ENCODE measurements around the gene CLCNKB. TPM values are rescaled to one million over a fixed set of nuclear protein-coding genes. Genes with fewer than 3 reads are reported as not detected.

Gene CLCNKB
- total RNA-seq, 4 donors from 2014 or later, result 0.39 to 3.1 (median 0.44) TPM; not detected in 1

DNA sequence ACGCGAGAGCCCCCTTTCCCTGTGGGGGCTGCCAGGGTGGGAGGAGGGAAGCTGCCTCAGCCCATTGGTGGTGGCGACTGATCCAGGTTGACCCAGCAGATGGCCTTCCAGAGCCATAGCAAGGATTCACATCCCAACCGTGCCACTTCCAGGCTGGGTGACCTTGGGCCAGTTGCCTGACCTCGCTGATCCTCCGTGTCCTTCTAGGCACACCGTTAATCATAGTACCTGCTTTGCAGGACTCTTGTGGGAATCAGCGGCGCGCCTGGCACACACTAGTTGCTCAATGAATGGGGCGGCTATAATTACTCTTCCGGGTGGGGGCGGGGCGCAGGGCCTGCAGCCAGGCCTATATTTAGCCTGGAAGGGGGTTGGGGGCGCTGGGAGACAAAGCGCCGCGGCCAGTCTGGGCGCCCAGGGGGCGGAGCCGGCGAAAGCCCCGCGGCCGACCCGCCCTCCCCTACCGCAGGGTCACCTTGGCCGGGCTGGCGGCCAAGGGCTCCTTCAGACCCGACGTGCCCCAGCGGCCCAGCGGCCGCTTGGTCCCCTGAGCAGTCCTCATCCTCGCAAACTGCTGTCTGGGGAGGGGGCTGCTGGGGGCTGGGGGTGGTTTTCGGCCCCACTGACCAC is 30.9 kb upstream of the CLCNKB start:
- no peaks in the 10 kb centered on the region for H3K9me3 ChIP-seq
- no peaks in the 10 kb centered on the region for H3K27me3 ChIP-seq
- TF ChIP-seq, protein P1, sequence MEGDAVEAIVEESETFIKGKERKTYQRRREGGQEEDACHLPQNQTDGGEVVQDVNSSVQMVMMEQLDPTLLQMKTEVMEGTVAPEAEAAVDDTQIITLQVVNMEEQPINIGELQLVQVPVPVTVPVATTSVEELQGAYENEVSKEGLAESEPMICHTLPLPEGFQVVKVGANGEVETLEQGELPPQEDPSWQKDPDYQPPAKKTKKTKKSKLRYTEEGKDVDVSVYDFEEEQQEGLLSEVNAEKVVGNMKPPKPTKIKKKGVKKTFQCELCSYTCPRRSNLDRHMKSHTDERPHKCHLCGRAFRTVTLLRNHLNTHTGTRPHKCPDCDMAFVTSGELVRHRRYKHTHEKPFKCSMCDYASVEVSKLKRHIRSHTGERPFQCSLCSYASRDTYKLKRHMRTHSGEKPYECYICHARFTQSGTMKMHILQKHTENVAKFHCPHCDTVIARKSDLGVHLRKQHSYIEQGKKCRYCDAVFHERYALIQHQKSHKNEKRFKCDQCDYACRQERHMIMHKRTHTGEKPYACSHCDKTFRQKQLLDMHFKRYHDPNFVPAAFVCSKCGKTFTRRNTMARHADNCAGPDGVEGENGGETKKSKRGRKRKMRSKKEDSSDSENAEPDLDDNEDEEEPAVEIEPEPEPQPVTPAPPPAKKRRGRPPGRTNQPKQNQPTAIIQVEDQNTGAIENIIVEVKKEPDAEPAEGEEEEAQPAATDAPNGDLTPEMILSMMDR (IDR thresholded peaks at IDR 0.05), result no peak
- TF ChIP-seq POLR2A (IDR thresholded peaks at IDR 0.05) (no peak), EP300 (IDR thresholded peaks at IDR 0.05) (no peak)
- H3K4me3 ChIP-seq, result peak overlapping the region; percentile 8 to 48 (median 28)
- H3K27ac ChIP-seq, result peak overlapping the region; percentile 30 to 80 (median 46)
- no peaks in the 10 kb centered on the region for H3K36me3 ChIP-seq
- 9% methylated on average over 18 to 19 of the region's 36 CpGs for WGBS, 2 donors
- peaks cover 0 to 55% (median 14%) of the 10 kb centered on the region in 4 donors for H3K4me1 ChIP-seq
- DNase-seq (ENCODE audit: low spot score in 2 of 2), result peak in 1 of 2 donors; percentile 30

GRCh38 chr1:16013220-16013907 is 30.2 kb upstream of the CLCNKB start:
- peak in 1 of 2 donors; percentile 6 for TF ChIP-seq EP300 (IDR thresholded peaks at IDR 0.05)
- no peak for TF ChIP-seq POLR2A (IDR thresholded peaks at IDR 0.05)
- peaks cover 0 to 62% (median 17%) of the 10 kb centered on the region in 4 donors for H3K4me1 ChIP-seq

GRCh38 chr1:16013908-16014258 is 29.7 kb upstream of the CLCNKB start:
- H3K36me3 ChIP-seq, result no peaks in the 10 kb centered on the region
- peaks cover 0 to 65% (median 22%) of the 10 kb centered on the region in 4 donors for H3K4me1 ChIP-seq
- H3K27me3 ChIP-seq, result no peaks in the 10 kb centered on the region
- no peak overlapping the region for H3K4me3 ChIP-seq
- TF ChIP-seq EP300 (IDR thresholded peaks at IDR 0.05), result no peak
- no peak for TF ChIP-seq POLR2A (IDR thresholded peaks at IDR 0.05)
- TF ChIP-seq, protein P1 (IDR thresholded peaks at IDR 0.05), result no peak
- no peaks in the 10 kb centered on the region for H3K9me3 ChIP-seq
- H3K27ac ChIP-seq, result peak overlapping the region in 3 of 4 donors; percentile 46 to 80 (median 63)
- 45 to 64% methylated on average over 4 of the region's 4 CpGs for WGBS, 2 donors
- no peak for DNase-seq (ENCODE audit: low spot score in 2 of 2)

More at GRCh38 chr1:16013220-16013907, 30.2 kb upstream of the CLCNKB start:
- 15 to 21% methylated on average over 19 to 22 of the region's 28 CpGs for WGBS, 2 donors
- Histone ChIP-seq H3K9me3 (no peaks in the 10 kb centered on the region), H3K4me3 (peak overlapping the region; percentile 8 to 48 (median 28)), H3K27me3 (no peaks in the 10 kb centered on the region), H3K27ac (peak overlapping the region; percentile 46 to 80 (median 54)), H3K36me3 (no peaks in the 10 kb centered on the region)
- DNase-seq (ENCODE audit: low spot score in 2 of 2), result no peak

DNA sequence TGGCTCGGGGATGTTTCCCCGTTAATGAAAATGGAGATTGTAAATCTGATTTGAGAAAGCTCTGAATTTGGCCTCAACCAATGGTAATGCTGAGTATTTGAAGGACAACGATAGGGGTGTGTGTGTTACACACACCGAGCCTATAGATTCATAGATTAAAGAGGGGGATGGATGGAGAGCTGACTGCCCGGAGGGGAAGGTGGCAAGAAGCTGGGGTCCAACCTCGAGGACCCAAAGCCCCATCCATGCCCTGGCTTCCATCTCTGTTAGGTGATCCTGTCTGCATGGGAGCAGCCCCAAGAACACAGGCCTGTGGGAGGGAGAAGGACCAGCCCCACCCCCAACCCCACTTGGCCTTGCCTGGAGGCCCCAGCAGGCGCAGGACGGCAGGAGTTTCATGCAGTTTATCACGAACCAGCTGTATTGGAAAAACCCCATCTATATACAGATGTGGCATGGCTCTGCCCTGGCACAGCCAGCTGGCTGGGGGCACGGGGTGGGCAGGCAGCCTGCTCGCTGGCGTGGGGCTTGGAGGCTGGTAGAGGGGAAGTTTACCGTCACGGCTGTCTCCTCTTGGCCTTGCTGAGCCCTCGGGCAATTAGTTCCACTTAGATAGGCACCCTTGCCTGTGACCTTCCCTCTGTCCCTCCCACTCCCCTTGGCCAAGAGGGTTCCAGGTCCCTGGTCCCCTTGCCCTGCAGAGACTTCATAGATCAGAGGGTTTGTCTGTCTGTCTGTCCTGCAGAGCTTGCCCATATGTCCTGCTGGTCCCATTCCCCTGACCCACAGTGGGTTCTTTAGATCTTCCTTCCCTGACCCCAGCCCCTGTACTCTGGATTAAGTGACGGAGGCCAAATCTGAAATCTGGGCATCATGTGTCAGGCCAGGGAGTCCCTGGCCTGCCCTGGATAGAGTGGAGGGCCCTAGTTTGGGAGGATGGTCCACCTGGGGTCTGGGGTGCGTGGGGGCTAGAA is 28.8 kb upstream of the CLCNKB start:
- Histone ChIP-seq H3K27ac (peak overlapping the region in 2 of 4 donors; percentile 63 to 80), H3K4me3 (no peak overlapping the region), H3K36me3 (no peaks in the 10 kb centered on the region), H3K27me3 (no peaks in the 10 kb centered on the region), H3K4me1 (peaks cover 0 to 73% (median 24%) of the 10 kb centered on the region in 4 donors), H3K9me3 (no peaks in the 10 kb centered on the region)
- DNase-seq (ENCODE audit: low spot score in 2 of 2), result peak in 1 of 2 donors; percentile 27
- WGBS, 2 donors, result 65 to 66% methylated on average over 16 to 17 of the region's 17 CpGs
- TF ChIP-seq POLR2A (IDR thresholded peaks at IDR 0.05) (no peak), EP300 (IDR thresholded peaks at IDR 0.05) (no peak)
- TF ChIP-seq, protein P1 (IDR thresholded peaks at IDR 0.05), result no peak

GRCh38 chr1:16015491-16015890 is 28.1 kb upstream of the CLCNKB start:
- peak overlapping the region in 2 of 4 donors; percentile 84 to 86 for H3K27ac ChIP-seq
- H3K4me3 ChIP-seq, result no peak overlapping the region
- H3K27me3 ChIP-seq, result no peaks in the 10 kb centered on the region
- no peaks in the 10 kb centered on the region for H3K36me3 ChIP-seq
- no peaks in the 10 kb centered on the region for H3K9me3 ChIP-seq
- DNase-seq (ENCODE audit: low spot score in 2 of 2), result no peak
- TF ChIP-seq POLR2A (IDR thresholded peaks at IDR 0.05) (no peak), EP300 (IDR thresholded peaks at IDR 0.05) (no peak)
- H3K4me1 ChIP-seq, result peaks cover 0 to 76% (median 26%) of the 10 kb centered on the region in 4 donors
- WGBS, 2 donors, result 94% methylated on average over 22 to 25 of the region's 25 CpGs
